HFFc6 (cell line): ENCODE results near the gene NINJ2. TPM values are rescaled to one million over a fixed set of nuclear protein-coding genes. Genes with fewer than 3 reads are reported as not detected.

ENCODE experiments used
- DNase-seq: peaks from one replicate; pipeline ENCODE4 v3.0.0-alpha.2; 2018
- H3K27ac Mint-ChIP-seq: 2 replicates; pipeline ENCODE4 v1.8.0; 2020; ENCODE audit warnings: mild to moderate bottlenecking, mixed read lengths
- H3K27me3 Mint-ChIP-seq: 2 replicates; pipeline ENCODE4 v1.8.0; 2021; ENCODE audit warnings: mild to moderate bottlenecking, moderate library complexity, mixed read lengths; ENCODE audit not compliant: insufficient read depth
- H3K36me3 Mint-ChIP-seq: 2 replicates; pipeline ENCODE4 v1.8.0; 2021; ENCODE audit warnings: low read depth, mixed read lengths
- H3K4me1 Mint-ChIP-seq: 2 replicates; pipeline ENCODE4 v1.8.0; 2020; ENCODE audit warnings: low read depth, mixed read lengths
- H3K4me3 Mint-ChIP-seq: 2 replicates; pipeline ENCODE4 v1.8.0; 2020; ENCODE audit warnings: mild to moderate bottlenecking, moderate library complexity, mixed read lengths
- H3K9me3 Mint-ChIP-seq: 2 replicates; pipeline ENCODE4 v1.8.0; 2020; ENCODE audit warnings: mild to moderate bottlenecking, mixed read lengths
- CTCF ChIP-seq: fragments of 200-600 bp; sonication (generic); IDR thresholded peaks from 2 replicates; pipeline ENCODE4 v1.5.0; 2021; ENCODE audit warnings: antibody characterized with exemption, mild to moderate bottlenecking
- total RNA-seq, 6 experiments: library from RNA; stranded (reverse); fragmentation: NEBNext Ultra II Directional; extraction: Animal tissue kit (Norgen Biotek cat#: 25700); gene quantifications; 2 replicates in 1 of 6; 3 replicates in 5 of 6; pipeline ENCODE4 v1.2.3, GENCODE V29; 2021

The NINJ2 gene
- total RNA-seq, 6 experiments from 2014 or later: not detected

- TF ChIP-seq CTCF: no peak
- no peak for DNase-seq
- Mint-ChIP-seq H3K27ac (no peak overlapping the region), H3K4me3 (no peak overlapping the region), H3K4me1 (no peaks in the 10 kb centered on the region; the same call in 1 of the 2 replicates), H3K27me3 (peaks cover 11% of the 10 kb centered on the region), H3K36me3 (no peaks in the 10 kb centered on the region), H3K9me3 (no peaks in the 10 kb centered on the region)
Observed at GRCh38 chr12:623865-624372, 39.3 kb downstream of the NINJ2 start.

- Mint-ChIP-seq H3K36me3 (no peaks in the 10 kb centered on the region), H3K27ac (no peak overlapping the region)
Observed at GRCh38 chr12:623172-623864, 39.9 kb downstream of the NINJ2 start.

GRCh38 chr12:622416-622815 is 40.8 kb downstream of the NINJ2 start:
- Mint-ChIP-seq H3K27me3 (peaks cover 15% of the 10 kb centered on the region), H3K9me3 (no peaks in the 10 kb centered on the region), H3K36me3 (no peaks in the 10 kb centered on the region), H3K4me3 (no peak overlapping the region), H3K4me1 (no peaks in the 10 kb centered on the region; the same call in none of the 2 replicates), H3K27ac (no peak overlapping the region)
- DNase-seq: no peak
- TF ChIP-seq CTCF: no peak

More at GRCh38 chr12:623172-623864, 39.9 kb downstream of the NINJ2 start:
- no peak for TF ChIP-seq CTCF
- Mint-ChIP-seq H3K9me3 (no peaks in the 10 kb centered on the region), H3K4me1 (no peaks in the 10 kb centered on the region; the same call in 1 of the 2 replicates), H3K27me3 (peaks cover 15% of the 10 kb centered on the region), H3K4me3 (no peak overlapping the region)
- DNase-seq: no peak

- H3K27ac Mint-ChIP-seq: no peak overlapping the region
- no peak for TF ChIP-seq CTCF
- no peak for DNase-seq
Observed at GRCh38 chr12:619346-619745, 43.9 kb downstream of the NINJ2 start.

GRCh38 chr12:618605-619004 is 44.6 kb downstream of the NINJ2 start:
- no peaks in the 10 kb centered on the region; the same call in none of the 2 replicates for H3K4me1 Mint-ChIP-seq
- H3K4me3 Mint-ChIP-seq: no peak overlapping the region
- TF ChIP-seq CTCF: no peak
- H3K36me3 Mint-ChIP-seq: no peaks in the 10 kb centered on the region
- H3K27me3 Mint-ChIP-seq: peaks cover 23% of the 10 kb centered on the region
- no peaks in the 10 kb centered on the region for H3K9me3 Mint-ChIP-seq
- no peak overlapping the region for H3K27ac Mint-ChIP-seq
- DNase-seq: no peak

More at GRCh38 chr12:619346-619745, 43.9 kb downstream of the NINJ2 start:
- no peaks in the 10 kb centered on the region; the same call in none of the 2 replicates for H3K4me1 Mint-ChIP-seq
- H3K9me3 Mint-ChIP-seq: no peaks in the 10 kb centered on the region
- peaks cover 20% of the 10 kb centered on the region for H3K27me3 Mint-ChIP-seq
- no peak overlapping the region for H3K4me3 Mint-ChIP-seq
- H3K36me3 Mint-ChIP-seq: no peaks in the 10 kb centered on the region
